Activated T-cell treated with anti-CD3 and anti-CD28 coated beads, Interleukin-2, amount 50 U/mL, for 24 hours (primary cell): Measurements from ENCODE around the gene CYTH3.
A peak's percentile ranks its signal among the peaks of the same experiment; 100 is the strongest.

Source experiments
- DNase-seq: peaks from one replicate; pipeline ENCODE4 v3.0.0-alpha.2; 2020
- H3K27ac Mint-ChIP-seq: 2 replicates; pipeline ENCODE4 v1.8.0; 2020; ENCODE audit warnings: mild to moderate bottlenecking, mixed read lengths
- H3K27me3 Mint-ChIP-seq: 2 replicates; pipeline ENCODE4 v1.8.0; 2020; ENCODE audit warnings: mixed read lengths
- H3K36me3 Mint-ChIP-seq: 2 replicates; pipeline ENCODE4 v1.8.0; 2020; ENCODE audit warnings: low read depth, mixed read lengths
- H3K4me1 Mint-ChIP-seq: 2 replicates; pipeline ENCODE4 v1.8.0; 2020; ENCODE audit warnings: low read depth, mixed read lengths
- H3K4me3 Mint-ChIP-seq: 2 replicates; pipeline ENCODE4 v1.8.0; 2020; ENCODE audit warnings: mild to moderate bottlenecking, moderate library complexity, mixed read lengths
- H3K9me3 Mint-ChIP-seq: 2 replicates; pipeline ENCODE4 v1.8.0; 2020; ENCODE audit warnings: mixed read lengths

The CYTH3 gene

DNA sequence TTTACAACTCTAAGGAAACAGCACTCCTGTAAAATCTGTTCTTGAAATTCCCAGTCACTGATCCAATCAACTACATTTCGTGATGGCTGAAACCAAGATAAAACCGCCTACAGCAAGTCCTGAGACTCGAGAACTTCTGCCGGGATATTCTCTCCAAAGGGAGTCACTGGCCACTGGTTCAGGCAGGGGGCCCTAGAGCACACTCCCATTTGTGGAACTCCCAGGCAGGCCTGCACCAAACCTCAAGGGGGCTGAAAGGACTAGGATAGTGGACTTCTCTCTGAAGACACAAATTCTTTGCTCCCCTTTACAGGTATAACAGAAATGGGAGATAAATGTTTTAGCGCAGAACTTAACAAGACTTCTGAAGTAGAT, 16.3 kb downstream of the CYTH3 start:
- Mint-ChIP-seq H3K4me1 (peaks cover 46% of the 10 kb centered on the region), H3K4me3 (peak overlapping the region; percentile 4)

DNA sequence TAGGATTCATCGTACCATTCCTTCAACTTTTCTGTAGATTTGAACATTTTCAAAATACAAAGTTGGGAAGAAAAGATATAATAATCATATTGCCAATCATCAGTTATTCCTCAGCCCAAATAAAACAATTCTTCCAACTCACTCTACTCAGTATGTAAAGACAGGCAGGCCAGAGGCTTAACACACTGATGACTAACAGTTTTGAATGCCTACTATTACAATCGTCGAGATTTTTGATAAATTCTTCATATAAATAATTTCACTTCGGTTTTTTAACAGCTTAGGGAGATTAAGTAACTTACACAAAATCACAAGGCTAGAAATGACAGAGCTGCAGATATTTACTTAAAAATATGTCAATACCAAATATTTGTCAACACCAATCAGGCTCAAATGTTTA, 17.6 kb downstream of the CYTH3 start:
- no peak for DNase-seq
- Mint-ChIP-seq H3K27ac (no peak overlapping the region), H3K9me3 (no peaks in the 10 kb centered on the region), H3K4me1 (peaks cover 57% of the 10 kb centered on the region), H3K4me3 (no peak overlapping the region), H3K36me3 (no peaks in the 10 kb centered on the region), H3K27me3 (peaks cover 30% of the 10 kb centered on the region)

More for the DNA sequence above, 16.3 kb downstream of the CYTH3 start:
- H3K9me3 Mint-ChIP-seq, result no peaks in the 10 kb centered on the region
- H3K36me3 Mint-ChIP-seq, result no peaks in the 10 kb centered on the region
- peaks cover 35% of the 10 kb centered on the region for H3K27me3 Mint-ChIP-seq
- peak overlapping the region; percentile 77 for H3K27ac Mint-ChIP-seq
- no peak for DNase-seq

DNA sequence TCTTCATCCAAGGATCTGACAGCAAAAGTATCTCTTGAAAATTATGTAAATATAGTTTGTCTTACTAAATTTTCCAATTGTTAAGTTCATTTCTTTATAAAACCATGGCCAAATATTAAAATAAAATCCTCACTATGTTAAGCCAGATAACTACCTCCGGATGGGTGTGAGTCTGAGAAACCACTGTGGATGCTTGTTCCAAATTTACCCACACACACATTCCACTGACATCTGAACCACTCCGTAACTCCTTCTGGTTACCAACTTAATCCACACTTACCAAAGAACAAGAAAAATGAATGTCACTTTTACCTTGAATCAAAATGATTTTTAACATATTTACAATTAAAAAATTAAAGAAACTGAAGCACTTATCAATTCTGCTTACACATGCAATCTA, 19.7 kb downstream of the CYTH3 start:
- H3K36me3 Mint-ChIP-seq, result no peaks in the 10 kb centered on the region
- peaks cover 54% of the 10 kb centered on the region for H3K4me1 Mint-ChIP-seq
- no peak overlapping the region for H3K27ac Mint-ChIP-seq
- H3K27me3 Mint-ChIP-seq, result peaks cover 41% of the 10 kb centered on the region
- no peak overlapping the region for H3K4me3 Mint-ChIP-seq
- no peaks in the 10 kb centered on the region for H3K9me3 Mint-ChIP-seq
- no peak for DNase-seq

DNA sequence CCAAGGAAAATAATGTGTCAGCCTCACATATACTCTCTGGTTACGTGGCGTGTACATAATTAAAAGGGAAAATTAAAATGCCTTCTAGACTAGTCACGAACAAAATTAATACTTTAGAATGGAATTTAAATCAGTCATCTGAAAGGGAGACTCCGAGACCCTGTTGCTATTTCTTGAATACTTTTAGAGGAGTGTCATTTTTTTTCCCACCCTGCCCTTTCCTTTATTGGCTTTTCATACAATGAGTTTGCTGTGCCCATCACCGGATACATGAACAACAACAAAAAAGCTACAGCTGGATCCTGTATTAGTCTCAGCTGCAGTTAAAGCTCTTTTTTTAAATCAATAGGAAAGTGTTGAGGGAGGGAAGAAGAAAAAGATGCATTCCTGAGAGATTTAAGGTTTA, 20.1 kb downstream of the CYTH3 start:
- H3K4me3 Mint-ChIP-seq, result no peak overlapping the region
- H3K27me3 Mint-ChIP-seq, result peaks cover 41% of the 10 kb centered on the region
- DNase-seq, result no peak
- no peaks in the 10 kb centered on the region for H3K36me3 Mint-ChIP-seq
- H3K27ac Mint-ChIP-seq, result no peak overlapping the region
- peaks cover 50% of the 10 kb centered on the region for H3K4me1 Mint-ChIP-seq
- no peaks in the 10 kb centered on the region for H3K9me3 Mint-ChIP-seq

- no peaks in the 10 kb centered on the region for H3K36me3 Mint-ChIP-seq
- no peak overlapping the region for H3K4me3 Mint-ChIP-seq
- H3K27me3 Mint-ChIP-seq, result peaks cover 41% of the 10 kb centered on the region
- no peak for DNase-seq
- H3K4me1 Mint-ChIP-seq, result peaks cover 44% of the 10 kb centered on the region
- H3K27ac Mint-ChIP-seq, result no peak overlapping the region
- no peaks in the 10 kb centered on the region for H3K9me3 Mint-ChIP-seq
Observed at GRCh38 chr7:6251653-6252052, 20.8 kb downstream of the CYTH3 start.

GRCh38 chr7:6250364-6250833, 22.0 kb downstream of the CYTH3 start:
- Mint-ChIP-seq H3K27ac (peak overlapping the region; percentile 19), H3K4me3 (no peak overlapping the region), H3K36me3 (no peaks in the 10 kb centered on the region), H3K4me1 (peaks cover 35% of the 10 kb centered on the region), H3K27me3 (peaks cover 41% of the 10 kb centered on the region), H3K9me3 (no peaks in the 10 kb centered on the region)
- DNase-seq, result no peak

GRCh38 chr7:6249043-6249442, 23.4 kb downstream of the CYTH3 start:
- Mint-ChIP-seq H3K27ac (no peak overlapping the region), H3K4me1 (peaks cover 34% of the 10 kb centered on the region), H3K36me3 (no peaks in the 10 kb centered on the region), H3K9me3 (no peaks in the 10 kb centered on the region), H3K27me3 (peaks cover 31% of the 10 kb centered on the region), H3K4me3 (no peak overlapping the region)
- no peak for DNase-seq

DNA sequence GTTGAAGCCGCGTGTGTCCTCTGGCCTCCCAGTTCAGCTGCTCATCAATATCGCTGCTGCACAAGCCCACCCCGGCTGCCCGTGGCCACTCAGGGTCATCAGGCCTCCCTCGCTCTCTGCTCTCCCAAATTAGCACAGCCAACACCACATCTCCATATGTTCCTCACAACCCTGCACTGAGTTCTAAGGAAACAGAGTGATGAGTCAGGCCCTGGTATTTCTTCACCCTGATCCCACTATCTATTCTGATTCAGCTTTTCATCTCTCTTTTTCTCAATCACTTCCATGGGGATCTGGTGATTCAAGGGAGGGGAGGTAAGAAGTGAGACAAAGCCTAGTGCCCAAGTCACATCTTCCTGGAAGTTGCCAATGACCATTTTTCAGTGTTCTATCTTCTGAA, 23.8 kb downstream of the CYTH3 start:
- H3K4me1 Mint-ChIP-seq, result peaks cover 34% of the 10 kb centered on the region
- H3K4me3 Mint-ChIP-seq, result no peak overlapping the region
- DNase-seq, result no peak
- no peaks in the 10 kb centered on the region for H3K36me3 Mint-ChIP-seq
- H3K9me3 Mint-ChIP-seq, result no peaks in the 10 kb centered on the region
- H3K27ac Mint-ChIP-seq, result no peak overlapping the region
- H3K27me3 Mint-ChIP-seq, result peaks cover 31% of the 10 kb centered on the region

DNA sequence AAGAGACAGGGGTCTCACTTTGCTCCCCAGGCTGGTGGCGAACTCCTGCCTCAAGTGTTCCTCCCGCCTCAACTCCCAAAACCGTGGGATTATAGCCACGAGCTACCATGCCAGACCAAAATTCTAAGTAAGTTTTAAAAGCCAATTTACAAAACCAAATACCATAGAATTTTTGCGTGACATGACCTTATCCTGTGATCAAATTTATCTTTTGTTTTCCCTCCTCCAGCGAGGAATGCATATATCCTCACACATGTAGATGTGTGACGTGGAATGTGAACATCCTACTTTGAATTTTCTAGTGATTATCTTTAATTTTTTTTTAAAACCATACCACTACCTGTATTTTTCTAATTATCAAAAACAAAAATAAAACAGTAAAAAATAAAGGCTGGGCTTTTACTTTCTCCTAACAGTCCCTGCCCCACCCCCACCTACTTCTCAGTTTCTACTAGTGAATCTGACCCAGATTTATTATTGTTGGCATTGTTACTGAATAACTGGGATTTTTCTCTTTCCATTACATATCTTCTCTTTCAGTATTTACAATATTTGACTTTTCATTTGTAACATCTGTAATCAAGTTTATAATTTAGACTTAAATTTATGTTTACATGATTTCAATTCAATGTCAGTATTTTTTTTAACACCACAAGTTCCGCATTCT, 26.0 kb downstream of the CYTH3 start:
- Mint-ChIP-seq H3K27me3 (peaks cover 17% of the 10 kb centered on the region), H3K4me1 (peaks cover 26% of the 10 kb centered on the region), H3K4me3 (no peak overlapping the region), H3K9me3 (no peaks in the 10 kb centered on the region), H3K27ac (no peak overlapping the region), H3K36me3 (no peaks in the 10 kb centered on the region)
- DNase-seq, result no peak

DNA sequence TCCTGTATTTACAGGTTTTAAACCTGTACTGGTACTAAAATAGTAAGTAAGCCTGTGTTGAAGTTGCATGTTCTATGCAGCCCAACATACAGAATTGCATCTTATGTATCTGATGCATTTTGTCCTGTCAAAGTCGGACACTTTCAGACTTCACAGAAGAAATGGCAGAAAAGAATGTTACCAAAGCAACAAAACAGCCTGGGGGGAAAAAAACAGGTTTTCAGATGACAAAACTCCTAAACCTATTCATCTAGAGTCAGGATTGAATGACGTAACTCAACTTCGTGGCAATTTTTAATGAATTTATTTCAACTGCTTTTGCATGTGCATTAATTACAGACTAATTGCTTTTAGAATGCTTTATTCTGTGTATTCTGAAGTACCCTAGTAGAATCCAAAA, 28.4 kb downstream of the CYTH3 start:
- Mint-ChIP-seq H3K4me1 (peaks cover 18% of the 10 kb centered on the region), H3K27me3 (peaks cover 7% of the 10 kb centered on the region), H3K9me3 (no peaks in the 10 kb centered on the region), H3K27ac (no peak overlapping the region), H3K36me3 (no peaks in the 10 kb centered on the region), H3K4me3 (no peak overlapping the region)
- no peak for DNase-seq

GRCh38 chr7:6243168-6243567, 29.3 kb downstream of the CYTH3 start:
- Mint-ChIP-seq H3K27me3 (no peaks in the 10 kb centered on the region), H3K36me3 (no peaks in the 10 kb centered on the region), H3K9me3 (no peaks in the 10 kb centered on the region), H3K27ac (no peak overlapping the region), H3K4me1 (peaks cover 12% of the 10 kb centered on the region), H3K4me3 (no peak overlapping the region)
- no peak for DNase-seq

DNA sequence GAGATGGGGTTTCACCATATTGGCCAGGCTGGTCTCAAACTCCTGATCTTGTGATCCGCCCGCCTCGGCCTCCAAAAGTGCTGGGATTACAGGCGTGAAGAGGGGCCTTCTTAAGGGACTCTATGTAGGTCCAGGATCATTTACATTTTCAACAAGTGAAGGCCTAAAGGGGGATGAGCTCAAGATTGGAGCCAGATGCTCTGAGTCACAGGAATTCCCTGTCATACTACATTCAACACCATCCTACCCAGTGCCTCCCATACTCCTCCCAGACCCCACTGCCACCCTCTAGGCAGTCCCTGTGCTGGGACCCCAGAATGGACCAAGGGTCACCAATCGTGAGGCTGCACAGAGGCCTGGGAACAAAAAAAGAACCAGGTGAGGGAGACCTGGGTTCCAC, 29.9 kb downstream of the CYTH3 start:
- Mint-ChIP-seq H3K9me3 (no peaks in the 10 kb centered on the region), H3K27ac (no peak overlapping the region), H3K36me3 (no peaks in the 10 kb centered on the region), H3K27me3 (no peaks in the 10 kb centered on the region), H3K4me1 (peaks cover 11% of the 10 kb centered on the region), H3K4me3 (no peak overlapping the region)
- DNase-seq, result no peak

DNA sequence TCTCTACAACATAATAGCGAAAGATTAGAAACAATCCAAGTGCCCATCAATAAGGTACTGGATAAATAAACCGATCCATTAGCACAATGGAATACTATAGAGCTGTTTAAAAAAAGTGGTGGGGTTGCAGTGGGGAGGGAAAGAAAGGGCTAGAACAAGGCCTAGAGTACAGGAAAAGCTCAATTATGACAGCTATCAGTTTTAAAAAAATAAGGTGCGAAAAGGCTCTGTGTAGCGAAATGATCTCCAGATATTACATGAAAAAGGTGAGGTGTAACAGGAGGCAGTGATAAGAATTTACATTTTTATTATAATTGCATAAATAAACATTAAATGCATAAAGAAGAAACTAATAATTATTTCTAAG, 30.8 kb downstream of the CYTH3 start:
- no peak for DNase-seq
- Mint-ChIP-seq H3K4me1 (peaks cover 11% of the 10 kb centered on the region), H3K4me3 (no peak overlapping the region), H3K27me3 (no peaks in the 10 kb centered on the region), H3K9me3 (no peaks in the 10 kb centered on the region), H3K36me3 (no peaks in the 10 kb centered on the region), H3K27ac (no peak overlapping the region)

GRCh38 chr7:6238309-6238925, 34.0 kb downstream of the CYTH3 start:
- H3K4me3 Mint-ChIP-seq, result no peak overlapping the region
- no peak for DNase-seq
- no peaks in the 10 kb centered on the region for H3K9me3 Mint-ChIP-seq
- no peaks in the 10 kb centered on the region for H3K27me3 Mint-ChIP-seq
- H3K27ac Mint-ChIP-seq, result no peak overlapping the region
- no peaks in the 10 kb centered on the region for H3K36me3 Mint-ChIP-seq
- peaks cover 23% of the 10 kb centered on the region for H3K4me1 Mint-ChIP-seq

GRCh38 chr7:6237730-6238129, 34.7 kb downstream of the CYTH3 start:
- H3K27me3 Mint-ChIP-seq, result peaks cover 5% of the 10 kb centered on the region
- no peak overlapping the region for H3K27ac Mint-ChIP-seq
- no peaks in the 10 kb centered on the region for H3K36me3 Mint-ChIP-seq
- DNase-seq, result no peak
- H3K4me1 Mint-ChIP-seq, result peaks cover 27% of the 10 kb centered on the region
- no peaks in the 10 kb centered on the region for H3K9me3 Mint-ChIP-seq
- no peak overlapping the region for H3K4me3 Mint-ChIP-seq
